SK-N-DZ (cell line): Measurements from ENCODE around the gene AKT3.
"Not testable (repeated sequence)": the region's sequence is repeated elsewhere in the genome, so short reads cannot be mapped to it uniquely, and the experiment has no call there.

Experiments used
- DNase-seq: peaks from one replicate; pipeline ENCODE4 v3.0.0-alpha.2; 2015; ENCODE audit warnings: low spot score

Gene AKT3

DNA sequence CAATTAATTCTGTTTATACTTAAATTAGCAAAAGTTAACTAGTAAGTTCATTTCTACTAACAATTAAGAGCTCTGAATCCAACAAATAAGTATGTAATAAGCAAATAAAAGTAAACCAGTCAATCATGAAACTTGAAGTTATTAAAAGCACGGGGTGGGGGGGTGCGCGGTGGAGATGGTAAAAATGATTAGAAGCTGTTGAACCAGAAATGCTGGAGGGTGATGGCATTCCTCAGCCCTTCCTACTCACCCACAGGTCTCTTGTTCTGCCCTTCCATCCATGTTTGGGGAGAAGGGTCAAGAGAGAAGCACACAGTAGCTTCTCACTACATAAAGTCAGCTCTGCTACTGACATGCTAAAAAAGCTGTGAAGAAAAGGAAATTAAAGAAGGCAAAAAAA is 63.5 kb downstream of the AKT3 start:
- DNase-seq: no peak

- no peak for DNase-seq
Observed at GRCh38 chr1:243784506-243784905, 65.5 kb downstream of the AKT3 start.

DNA sequence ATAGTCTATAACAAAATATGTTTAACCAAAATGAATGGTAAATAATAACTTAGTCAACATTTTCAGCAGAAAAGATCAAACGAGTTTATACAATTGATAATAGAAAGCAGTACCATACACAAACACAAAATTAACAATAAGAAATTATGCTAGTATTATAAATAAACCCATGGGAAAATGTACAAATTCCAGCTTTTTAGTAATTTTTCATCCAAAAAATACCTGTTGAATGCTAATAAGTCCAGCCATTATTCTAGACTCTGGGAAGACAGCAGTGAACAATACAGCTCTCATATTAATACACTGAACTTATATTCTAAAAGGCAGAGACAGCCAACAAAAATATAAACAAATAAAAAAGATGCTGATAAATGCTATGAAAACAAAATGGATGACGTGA is 66.3 kb downstream of the AKT3 start:
- no peak for DNase-seq

DNA sequence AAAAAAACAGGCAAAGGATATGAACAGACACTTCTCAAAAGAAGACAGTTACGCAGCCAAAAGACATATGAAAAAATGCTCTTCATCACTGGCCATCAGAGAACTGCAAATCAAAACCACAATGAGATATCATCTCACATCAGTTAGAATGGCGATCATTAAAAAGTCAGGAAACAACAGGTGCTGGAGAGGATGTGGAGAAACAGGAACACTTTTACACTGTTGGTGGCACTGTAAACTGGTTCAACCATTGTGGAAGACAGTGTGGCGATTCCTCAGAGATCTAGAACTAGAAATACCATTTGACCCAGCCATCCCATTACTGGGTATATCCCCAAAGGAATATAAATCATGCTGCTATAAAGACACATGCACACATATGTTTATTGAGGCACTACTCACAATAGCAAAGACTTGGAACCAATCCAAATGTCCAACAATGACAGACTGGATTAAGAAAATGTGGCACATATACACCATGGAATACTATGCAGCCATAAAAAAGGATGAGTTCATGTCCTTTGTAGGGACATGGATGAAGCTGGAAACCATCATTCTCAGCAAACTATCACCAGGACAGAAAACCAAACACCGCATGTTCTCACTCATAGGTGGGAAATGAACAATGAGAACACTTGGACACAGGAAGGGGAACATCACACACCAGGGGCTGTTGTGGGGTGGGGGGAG is 77.5 kb downstream of the AKT3 start:
- DNase-seq: not testable (repeated sequence)

DNA sequence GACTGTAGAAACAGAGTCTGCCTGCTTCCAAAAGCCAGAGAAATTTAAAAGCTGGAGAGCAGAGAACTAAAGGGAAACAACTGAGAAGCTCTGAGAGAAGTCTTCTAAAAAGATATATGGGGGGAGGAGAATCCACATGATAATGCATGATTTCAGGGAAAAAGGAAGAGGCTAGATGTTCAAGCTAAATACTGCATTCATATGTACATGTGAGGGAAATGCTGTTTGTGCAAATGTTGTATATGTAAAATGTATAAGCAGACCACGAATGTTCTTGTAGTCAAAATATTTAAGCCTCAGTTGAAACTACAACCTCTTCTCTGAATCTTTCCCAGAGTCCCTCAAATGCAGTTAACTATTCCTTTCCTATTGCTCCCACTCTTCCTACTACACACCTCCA is 79.2 kb downstream of the AKT3 start:
- DNase-seq: no peak

DNA sequence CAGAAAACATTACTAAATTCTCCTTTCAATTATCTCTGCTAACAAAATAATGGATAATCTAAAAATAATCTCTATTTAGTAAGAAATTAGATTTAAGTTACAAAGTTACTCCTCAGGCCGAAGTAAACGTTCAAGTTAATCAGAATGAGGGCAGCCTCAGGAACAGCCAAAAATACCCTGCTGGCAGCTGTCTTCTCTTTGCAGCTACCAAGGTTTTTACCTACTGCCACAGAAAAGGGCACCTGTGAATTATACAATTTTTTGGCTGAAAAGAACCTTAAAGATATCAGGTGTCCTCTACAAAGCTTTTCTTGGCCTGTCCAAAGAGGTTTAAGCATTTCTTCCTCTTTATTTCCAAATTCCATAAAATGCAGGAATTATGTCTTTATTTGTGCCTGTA is 84.4 kb downstream of the AKT3 start:
- no peak for DNase-seq

GRCh38 chr1:243763806-243764205 is 86.2 kb downstream of the AKT3 start:
- DNase-seq: no peak

- DNase-seq: no peak
Observed at GRCh38 chr1:243758647-243759046, 91.4 kb downstream of the AKT3 start.

DNA sequence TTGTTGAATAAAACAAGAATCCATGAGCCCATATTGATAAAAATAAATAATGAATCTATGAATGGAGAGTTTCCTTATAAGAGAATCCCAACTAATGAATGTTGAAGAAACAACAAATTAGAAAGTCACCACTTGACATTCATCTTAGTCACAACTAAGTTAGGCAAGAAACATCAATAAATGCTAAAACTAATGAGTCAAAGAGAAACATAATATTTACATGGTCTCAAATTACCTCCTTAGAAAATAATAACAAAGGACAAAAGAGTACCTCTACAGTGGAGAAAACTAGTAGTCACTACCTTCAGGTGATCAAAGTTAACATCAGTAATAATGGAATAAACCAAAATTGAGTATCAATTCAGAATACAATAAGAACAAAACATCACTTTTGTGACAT is 93.5 kb downstream of the AKT3 start:
- DNase-seq: no peak

GRCh38 chr1:243754348-243754747 is 95.7 kb downstream of the AKT3 start:
- DNase-seq: no peak

DNA sequence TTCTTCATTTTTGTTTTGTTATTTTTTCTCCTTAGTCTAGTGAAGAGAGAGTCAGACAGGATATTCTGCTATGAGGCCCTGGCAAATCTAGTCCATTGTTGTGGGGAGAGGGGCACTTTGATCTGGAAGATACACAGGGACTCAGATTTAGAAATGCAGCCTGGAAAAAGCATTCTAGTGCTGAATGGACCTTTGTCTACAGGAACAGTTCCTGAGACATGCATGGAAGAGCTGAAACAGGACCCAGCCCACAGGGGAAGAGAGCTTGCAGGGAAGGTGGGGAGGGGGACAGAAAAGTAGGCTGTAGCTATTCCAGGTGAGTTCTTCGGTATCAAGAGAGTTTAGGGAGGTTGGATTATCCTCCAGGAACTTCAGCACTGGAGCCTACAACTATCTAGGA is 98.5 kb downstream of the AKT3 start:
- DNase-seq: no peak

DNA sequence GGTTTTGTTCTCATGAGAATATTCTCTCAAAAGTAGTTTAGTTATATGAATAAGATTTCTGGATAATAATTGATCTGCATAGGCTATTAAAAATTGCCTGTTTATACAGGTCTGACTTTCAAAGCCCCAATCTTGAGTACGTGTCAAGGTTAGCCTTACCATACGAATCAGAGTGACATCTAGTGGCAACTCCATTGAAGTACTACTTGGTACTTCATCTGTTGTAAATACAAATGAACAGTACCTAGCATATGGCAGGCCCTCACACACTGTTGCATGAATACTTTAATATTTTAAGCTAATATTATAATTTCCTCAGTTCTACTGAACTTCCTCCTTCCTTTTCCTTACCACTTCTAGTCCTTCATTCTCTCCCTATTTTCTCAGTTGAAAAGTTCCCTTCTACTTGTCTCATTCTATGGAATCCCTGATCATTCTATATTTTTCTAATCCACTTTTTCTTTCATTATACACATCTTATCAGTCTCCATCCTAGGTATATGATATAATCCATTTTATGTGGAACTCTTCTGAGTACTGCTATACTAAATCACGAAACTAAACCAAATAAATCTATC is 101.2 kb downstream of the AKT3 start:
- peak; percentile 70 for DNase-seq

DNA sequence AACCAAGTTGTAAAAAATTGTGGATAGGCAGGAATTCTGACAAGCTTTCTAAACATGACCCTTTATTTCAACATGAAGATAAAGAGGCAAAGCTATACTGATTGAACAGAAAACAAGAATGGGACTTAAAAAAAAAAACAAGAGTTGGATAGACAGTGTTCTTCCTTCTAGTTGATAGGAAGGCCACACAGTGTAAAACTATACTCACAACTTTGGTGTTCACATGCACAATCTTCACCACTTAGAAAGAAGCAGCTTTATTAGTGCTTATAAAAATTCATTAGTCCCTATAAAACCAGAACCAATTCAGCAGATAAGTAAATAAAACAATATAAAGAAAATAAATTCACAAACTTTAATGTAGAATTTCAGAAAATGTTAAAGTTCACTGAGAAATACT is 101.8 kb downstream of the AKT3 start:
- DNase-seq: no peak

DNA sequence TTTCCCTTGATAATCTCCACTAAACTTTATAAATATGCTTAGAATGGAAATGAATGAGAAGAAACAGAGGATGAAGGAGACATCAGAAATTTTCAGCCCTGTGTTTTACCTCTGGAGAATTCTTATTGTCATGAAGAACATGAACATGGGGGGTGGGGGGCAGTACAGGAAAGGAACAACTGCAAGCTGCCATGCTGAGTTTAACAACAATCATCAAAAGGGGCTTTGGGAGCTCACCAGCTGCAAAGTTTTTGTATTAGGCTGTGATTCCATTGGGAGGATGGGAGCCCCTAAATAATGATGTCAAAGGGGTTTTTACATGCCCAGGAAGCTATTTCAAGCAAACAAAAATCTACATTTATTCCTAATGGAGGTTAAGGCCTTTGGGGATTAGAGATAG is 103.3 kb downstream of the AKT3 start:
- no peak for DNase-seq

- DNase-seq: no peak
Observed at GRCh38 chr1:243745356-243745755, 104.7 kb downstream of the AKT3 start.

- no peak for DNase-seq
Observed at GRCh38 chr1:243742819-243743218, 107.2 kb downstream of the AKT3 start.

GRCh38 chr1:243740255-243740999 is 109.6 kb downstream of the AKT3 start:
- no peak for DNase-seq

GRCh38 chr1:243739335-243740003 is 110.6 kb downstream of the AKT3 start:
- DNase-seq: no peak

DNA sequence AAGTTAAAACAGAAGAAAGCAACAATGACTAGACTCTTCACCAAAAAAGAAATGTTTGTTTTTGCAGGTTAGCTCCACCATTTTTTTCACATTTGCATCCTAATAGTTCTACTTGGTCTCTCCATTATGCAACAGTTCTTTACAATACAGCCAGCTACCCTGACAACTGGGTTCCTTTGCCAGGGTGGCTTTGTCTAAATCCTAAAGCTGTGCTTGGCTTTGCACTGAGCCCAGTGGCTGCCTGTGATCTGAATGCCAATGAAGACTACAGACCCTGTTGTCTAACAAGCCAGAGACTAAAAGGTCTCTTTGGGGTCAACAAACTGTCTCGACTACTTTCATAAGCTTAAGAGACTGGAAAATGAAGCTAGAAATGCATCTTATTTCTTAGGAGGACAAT is 112.0 kb downstream of the AKT3 start:
- no peak for DNase-seq

DNA sequence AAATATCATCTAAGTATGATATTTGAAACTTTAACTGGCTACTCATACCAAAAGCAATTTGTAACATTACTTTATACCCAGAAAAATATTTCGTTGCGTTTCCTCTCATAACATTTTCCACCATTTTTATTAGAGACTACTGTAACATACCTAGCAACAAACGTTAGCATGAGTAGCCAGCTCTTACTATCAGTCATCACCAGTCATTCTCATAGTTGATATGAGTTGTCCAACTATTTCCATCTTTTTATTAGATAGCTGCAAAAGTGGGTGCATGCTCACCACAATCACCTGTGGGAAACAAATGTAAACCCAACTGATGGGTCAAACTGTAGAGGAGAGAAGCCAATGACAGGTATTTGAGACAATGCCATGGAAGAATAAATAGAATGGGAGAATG is 114.6 kb downstream of the AKT3 start:
- DNase-seq: no peak

- no peak for DNase-seq
Observed at GRCh38 chr1:243734308-243734695, 115.7 kb downstream of the AKT3 start.

GRCh38 chr1:243733670-243734307 is 116.3 kb downstream of the AKT3 start:
- DNase-seq: no peak
